HG02970 (cell line): ENCODE measurements around the gene ANAPC1.
"Not testable (repeated sequence)": the region's sequence is repeated elsewhere in the genome, so short reads cannot be mapped to it uniquely, and the experiment has no call there.

ENCODE experiments used
- ATAC-seq: cut with Tn5 transposase; IDR thresholded peaks from one replicate; pipeline ENCODE4 v1.9.1; 2021; ENCODE audit warnings: mild to moderate bottlenecking, moderate library complexity, moderate number of reproducible peaks; ENCODE audit not compliant: unreplicated experiment, low FRiP score

Gene ANAPC1

GRCh38 chr2:111904726-111905474 is 20.9 kb upstream of the ANAPC1 start:
- no peak for ATAC-seq

GRCh38 chr2:111903930-111904439 is 20.0 kb upstream of the ANAPC1 start:
- ATAC-seq, result no peak

GRCh38 chr2:111903516-111903915 is 19.5 kb upstream of the ANAPC1 start:
- ATAC-seq, result no peak

- ATAC-seq, result no peak
Measured at GRCh38 chr2:111900859-111901258, 16.9 kb upstream of the ANAPC1 start.

- no peak for ATAC-seq
Measured at GRCh38 chr2:111898703-111899514, 14.9 kb upstream of the ANAPC1 start.

- ATAC-seq, result no peak
Measured at GRCh38 chr2:111897924-111898702, 14.1 kb upstream of the ANAPC1 start, which contains the start of gene MERTK. MERTK (plus strand) TSS chr2:111898607; CDS start chr2:111898736, 129 bp downstream.

GRCh38 chr2:111897630-111897923 is 13.6 kb upstream of the ANAPC1 start:
- no peak for ATAC-seq

GRCh38 chr2:111896576-111896975 is 12.6 kb upstream of the ANAPC1 start:
- ATAC-seq, result no peak

GRCh38 chr2:111896024-111896423 is 12.0 kb upstream of the ANAPC1 start:
- ATAC-seq, result no peak

- ATAC-seq, result no peak
Measured at GRCh38 chr2:111884592-111884964, 585 bp upstream of the ANAPC1 start.

GRCh38 chr2:111872806-111873205 is 11.2 kb downstream of the ANAPC1 start:
- ATAC-seq, result not testable (repeated sequence)

- not testable (repeated sequence) for ATAC-seq
Measured at GRCh38 chr2:111865124-111865523, 18.9 kb downstream of the ANAPC1 start.

- ATAC-seq, result not testable (repeated sequence)
Measured at GRCh38 chr2:111860005-111860404, 24.0 kb downstream of the ANAPC1 start.

- ATAC-seq, result not testable (repeated sequence)
Measured at GRCh38 chr2:111852544-111852943, 31.4 kb downstream of the ANAPC1 start.

GRCh38 chr2:111850646-111851045 is 33.3 kb downstream of the ANAPC1 start:
- ATAC-seq, result not testable (repeated sequence)

GRCh38 chr2:111839625-111840282 is 44.2 kb downstream of the ANAPC1 start:
- ATAC-seq, result not testable (repeated sequence)

- ATAC-seq, result not testable (repeated sequence)
Measured at GRCh38 chr2:111838992-111839391, 45.0 kb downstream of the ANAPC1 start.

- not testable (repeated sequence) for ATAC-seq
Measured at GRCh38 chr2:111834221-111834620, 49.8 kb downstream of the ANAPC1 start.

- ATAC-seq, result not testable (repeated sequence)
Measured at GRCh38 chr2:111830479-111830878, 53.5 kb downstream of the ANAPC1 start.

GRCh38 chr2:111828217-111828766 is 55.7 kb downstream of the ANAPC1 start:
- ATAC-seq, result not testable (repeated sequence)
